Tibial nerve (tissue), 3 donors: ENCODE measurements around the gene C1orf210.

Source experiments
- EP300 ChIP-seq, 2 donors: sonication (generic); formaldehyde crosslinking; IDR thresholded peaks; one replicate each; pipeline ENCODE4 v1.6.1; 2017; ENCODE audit warnings: antibody characterized with exemption in 2 of 2, mild to moderate bottlenecking in 1 of 2
- POLR2A ChIP-seq, 2 donors: fragments of 450-650 bp; IDR thresholded peaks; one replicate each; pipeline ENCODE4 v1.6.1; 2017; ENCODE audit warnings: antibody characterized with exemption in 2 of 2, mild to moderate bottlenecking in 2 of 2, moderate library complexity in 2 of 2

DNA sequence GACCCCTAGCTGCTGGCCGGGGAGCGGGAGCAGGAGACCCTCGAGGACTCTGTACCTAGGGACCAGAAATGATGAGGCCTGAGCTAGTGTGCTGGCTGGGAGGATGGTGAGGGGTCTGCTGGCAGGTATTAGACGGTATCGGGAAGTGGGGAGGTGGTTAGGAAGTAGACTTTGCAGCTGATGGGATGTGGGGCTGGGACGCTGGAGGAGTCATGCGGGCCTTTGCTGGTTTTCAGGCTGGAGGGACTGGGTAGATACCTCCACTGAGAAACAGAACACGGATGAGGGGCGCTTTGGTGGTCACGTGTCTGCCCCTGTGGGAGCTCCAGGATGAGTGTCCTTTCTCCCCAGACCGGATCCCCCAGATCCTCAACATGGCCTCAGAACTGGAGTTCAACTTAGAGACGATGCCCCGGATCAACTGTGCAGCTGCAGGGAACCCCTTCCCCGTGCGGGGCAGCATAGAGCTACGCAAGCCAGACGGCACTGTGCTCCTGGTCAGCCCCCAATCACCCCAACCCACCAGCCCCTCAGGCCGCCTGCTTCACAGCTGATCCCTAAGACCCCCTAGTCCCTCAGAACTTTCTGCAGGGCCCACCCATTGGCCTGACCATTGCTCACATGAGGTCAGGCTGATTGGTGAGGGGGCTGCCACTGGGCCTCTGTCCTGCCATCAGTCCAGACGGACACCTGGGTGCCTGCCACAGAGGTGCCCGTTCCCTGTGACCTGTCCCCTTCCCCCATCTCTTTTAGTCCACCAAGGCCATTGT is 23.4 kb upstream of the C1orf210 start:
- TF ChIP-seq EP300 (IDR thresholded peaks at IDR 0.05) (no peak), POLR2A (IDR thresholded peaks at IDR 0.05) (no peak)
